GM18873 (cell line): ENCODE measurements around the gene PLCH2.
A peak's percentile ranks its signal among the peaks of the same experiment; 100 is the strongest.

Source experiments
- ATAC-seq: cut with Tn5 transposase; IDR thresholded peaks from one replicate; pipeline ENCODE4 v1.9.1; 2021; ENCODE audit warnings: mild to moderate bottlenecking, moderate library complexity, moderate number of reproducible peaks; ENCODE audit not compliant: unreplicated experiment, low FRiP score

PLCH2 gene

DNA sequence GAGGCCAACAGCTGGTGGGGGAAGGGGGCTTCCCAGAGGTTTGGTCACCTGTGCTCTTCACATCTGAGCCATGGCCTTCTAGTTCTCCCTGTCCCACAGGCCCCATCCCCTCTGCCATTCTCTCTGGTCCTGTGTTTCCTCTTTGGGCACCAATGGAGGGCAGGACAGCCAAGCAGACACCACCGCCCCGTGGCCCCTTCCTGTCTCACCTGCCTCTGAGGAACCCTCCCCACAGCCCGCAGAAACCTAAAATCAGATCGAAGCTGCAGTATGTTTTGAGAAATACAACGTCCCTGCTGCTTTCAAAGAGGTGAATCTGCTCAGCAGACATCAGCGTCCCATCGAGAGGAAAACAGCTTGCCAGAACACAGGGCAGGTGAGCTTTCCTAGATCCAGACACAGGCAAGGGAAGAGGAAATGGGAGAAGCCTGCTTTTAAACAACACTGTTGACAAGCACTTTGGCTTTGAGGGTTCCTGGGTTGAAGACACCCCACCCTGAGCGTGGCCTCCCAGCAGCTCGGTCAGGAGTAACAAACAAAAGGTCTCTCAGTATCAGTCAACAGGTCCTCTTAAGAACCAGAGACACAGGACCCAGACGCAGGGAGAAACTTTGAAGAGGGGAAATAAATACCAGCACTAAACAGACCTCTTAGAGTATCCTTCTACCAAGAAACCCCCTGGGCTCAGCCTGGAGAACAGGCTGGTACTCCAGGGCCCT is 48.0 kb downstream of the PLCH2 start:
- ATAC-seq = no peak

GRCh38 chr1:2525572-2525919 is 49.5 kb downstream of the PLCH2 start:
- ATAC-seq = no peak

GRCh38 chr1:2525920-2526823 is 50.1 kb downstream of the PLCH2 start, which contains the start of gene PANK4:
PANK4 (minus strand) TSS chr1:2526596; CDS start chr1:2526587, 9 bp downstream.
- peak; percentile 63 for ATAC-seq

- peak; percentile 32 for ATAC-seq
These were observed 50.9 kb downstream of the PLCH2 start for GRCh38 chr1:2526824-2527555.

DNA sequence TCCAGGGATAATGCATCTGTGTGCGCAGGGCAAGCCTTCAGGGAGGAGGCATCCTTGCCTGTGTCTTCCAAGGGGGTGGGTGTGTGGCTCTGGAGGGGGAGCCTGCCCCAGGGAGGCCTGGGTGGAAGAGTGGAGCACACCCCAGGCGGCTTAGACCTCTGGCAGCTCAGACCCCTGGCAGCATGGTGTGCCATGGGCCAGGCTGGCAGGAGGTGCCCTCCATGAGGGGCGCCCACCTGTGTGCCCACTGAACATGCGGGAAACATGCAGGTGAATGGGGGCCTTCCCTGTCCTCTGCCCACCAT is 51.4 kb downstream of the PLCH2 start:
- ATAC-seq = no peak

GRCh38 chr1:2528016-2528415 is 51.9 kb downstream of the PLCH2 start:
- ATAC-seq = no peak

- no peak for ATAC-seq
These were observed 52.5 kb downstream of the PLCH2 start for GRCh38 chr1:2528611-2528965.

- no peak for ATAC-seq
These were observed 53.1 kb downstream of the PLCH2 start for GRCh38 chr1:2528966-2529783.

GRCh38 chr1:2529784-2530512 is 53.9 kb downstream of the PLCH2 start, which contains the start of gene HES5:
HES5 (minus strand) TSS chr1:2530263; CDS start chr1:2530164, 99 bp downstream.
- no peak for ATAC-seq

- no peak for ATAC-seq
These were observed 54.6 kb downstream of the PLCH2 start for GRCh38 chr1:2530513-2531361.

DNA sequence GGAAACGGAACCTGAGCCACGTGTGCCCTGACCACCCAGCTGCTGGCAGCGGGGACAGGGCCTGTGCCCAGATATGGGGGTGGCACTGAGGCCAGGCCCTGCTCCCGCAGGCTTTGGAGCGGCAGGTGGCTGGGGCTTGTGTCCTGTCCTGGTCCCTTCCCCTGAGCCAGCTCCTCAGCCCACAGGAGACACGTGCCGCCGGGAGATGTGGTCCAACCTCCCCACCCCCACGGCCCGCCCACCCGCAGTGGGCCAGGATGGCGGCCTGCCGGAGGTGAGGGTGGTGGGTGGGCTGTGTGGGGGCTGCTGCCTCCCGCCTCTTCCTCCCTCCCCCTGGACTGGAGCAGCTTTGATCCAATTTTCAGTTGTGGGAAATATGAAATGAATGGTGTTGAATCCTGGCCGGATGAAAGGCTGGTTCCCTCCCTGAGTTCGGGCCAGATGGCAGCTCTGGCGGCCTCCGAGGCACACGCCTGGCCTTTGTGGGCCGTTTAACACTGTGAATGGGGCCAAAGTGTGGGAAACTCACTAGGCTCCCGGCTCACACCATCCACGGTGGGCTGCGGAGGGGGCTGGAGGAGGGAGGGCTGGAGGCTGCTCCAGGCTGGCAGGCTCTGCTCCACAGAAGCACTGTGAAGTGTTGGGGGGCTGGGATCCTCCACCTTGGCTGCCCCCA is 56.5 kb downstream of the PLCH2 start:
- ATAC-seq = no peak

DNA sequence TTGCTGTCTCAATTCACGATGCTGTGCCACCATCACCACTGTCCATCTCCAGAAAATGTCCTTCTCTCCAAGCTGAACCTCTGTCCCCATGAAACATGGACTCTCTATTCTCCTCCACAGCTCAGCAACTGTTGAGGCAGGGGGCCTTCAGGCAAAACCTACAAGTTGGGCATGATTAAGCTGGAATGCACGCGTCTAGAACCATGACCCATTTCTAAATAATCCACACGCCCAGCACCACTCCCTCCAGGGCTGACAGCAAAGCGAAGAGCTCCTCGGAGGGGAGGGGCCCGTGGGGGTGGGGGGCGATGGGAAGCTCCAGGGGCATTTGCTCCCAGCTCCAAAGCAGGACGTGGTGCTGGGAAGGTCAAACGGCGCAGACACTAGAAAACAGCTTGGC is 57.3 kb downstream of the PLCH2 start:
- no peak for ATAC-seq

GRCh38 chr1:2534315-2534686 is 58.2 kb downstream of the PLCH2 start:
- no peak for ATAC-seq

GRCh38 chr1:2534687-2535441 is 58.8 kb downstream of the PLCH2 start:
- ATAC-seq = no peak

GRCh38 chr1:2535455-2535854 is 59.4 kb downstream of the PLCH2 start:
- ATAC-seq = no peak

- ATAC-seq = no peak
These were observed 59.9 kb downstream of the PLCH2 start for GRCh38 chr1:2535981-2536380.

GRCh38 chr1:2537784-2538115 is 61.7 kb downstream of the PLCH2 start:
- ATAC-seq = no peak

- no peak for ATAC-seq
These were observed 62.3 kb downstream of the PLCH2 start for GRCh38 chr1:2538376-2538775.
